Heart right ventricle (tissue), 16 donors: ENCODE results near the gene EDAR. TPM values are rescaled to one million over a fixed set of nuclear protein-coding genes. Genes with fewer than 3 reads are reported as not detected.

ENCODE experiments used
- ATAC-seq, 8 donors: fragments of 200-7000 bp; cut with Tn5 transposase; one replicate each; pipeline ENCODE4 v1.9.1; 2020; ENCODE audit warnings: mild to moderate bottlenecking in 8 of 8, moderate library complexity in 8 of 8, moderate number of reproducible peaks in 1 of 8
- DNase-seq, 2 donors: peaks; one replicate each; pipeline ENCODE4 v3.0.0-alpha.2; 2020
- H3K27ac ChIP-seq, 10 donors: fragments of 200-600 bp; sonication (generic) in 2 of 10; one replicate each; pipeline versions ENCODE4 v1.5.0 to v1.8.0; 2020 to 2022; ENCODE audit warnings: mild to moderate bottlenecking in 3 of 10
- H3K27me3 ChIP-seq, 7 donors: fragments of 200-600 bp; one replicate each; pipeline ENCODE4 v1.8.0; 2021 to 2022; ENCODE audit warnings: mild to moderate bottlenecking in 2 of 7
- H3K36me3 ChIP-seq, 9 donors: fragments of 200-600 bp; sonication (generic) in 1 of 9; one replicate each; pipeline versions ENCODE4 v1.5.0 to v1.8.0; 2020 to 2022; ENCODE audit warnings: mild to moderate bottlenecking in 2 of 9
- H3K4me1 ChIP-seq, 9 donors: fragments of 200-600 bp; sonication (generic) in 1 of 9; one replicate each; pipeline versions ENCODE4 v1.5.0 to v1.8.0; 2020 to 2022; ENCODE audit warnings: mild to moderate bottlenecking in 4 of 9
- H3K4me3 ChIP-seq, 10 donors: fragments of 200-600 bp; sonication (generic) in 2 of 10; one replicate each; pipeline versions ENCODE4 v1.5.0 to v1.8.0; 2020 to 2022; ENCODE audit warnings: mild to moderate bottlenecking in 7 of 10, moderate library complexity in 2 of 10
- H3K9me3 ChIP-seq, 11 donors: fragments of 200-600 bp in 10 of 11; sonication (generic) in 2 of 11; one replicate each; pipeline versions ENCODE4 v1.5.0 to v1.8.0; 2013 to 2022; ENCODE audit warnings: mild to moderate bottlenecking in 2 of 11, control low read depth in 1 of 11, moderate library complexity in 1 of 11
- CTCF ChIP-seq, 9 donors: fragments of 200-600 bp; sonication (generic) in 2 of 9; IDR thresholded peaks; one replicate each; pipeline versions ENCODE4 v1.5.0 to v1.8.0; 2021 to 2022; ENCODE audit warnings: antibody characterized with exemption in 9 of 9, mild to moderate bottlenecking in 5 of 9, moderate library complexity in 1 of 9
- WGBS, 2 donors: extraction: QIAGEN DNeasy Blood & Tissue Kit; methylation state at CpG; one replicate each; pipeline ENCODE4 v1.1.7; 2013; ENCODE audit warnings: inconsistent platforms in 1 of 2; 5-methylcytosine and 5-hydroxymethylcytosine counted together
- intact Hi-C, 10 donors: fragments of 100-400 bp; cut with DNase I; formaldehyde crosslinking; loops; one replicate each; pipeline versions ENCODE4 v1.11.1 to v1.14.2; 2022
- polyA plus RNA-seq, 2 donors: library from polyadenylated mRNA; stranded (reverse); fragments of 200-250 nt; gene quantifications; one replicate each; pipeline ENCODE4 v1.2.3, GENCODE V29; 2013
- total RNA-seq, 10 donors: library from RNA; stranded (reverse); fragmentation: NEBNext Ultra II Directional in 3 of 10; extraction: Animal tissue kit (Norgen Biotek cat#: 25700) in 3 of 10; gene quantifications; one replicate each; pipeline versions ENCODE4 v1.2.1 to v1.2.4, GENCODE V29; 2021 to 2023
- donor health status: Arrhythmogenic right ventricular cardiomyopathy.
- donor health status: ischemic (EF 13 %, LVEDD 7.1; RV severe dilation, severe dysfunction).
- donor health status: healthy with polysubstance abuse.
- donor health status: DM: no; HTN: yes; CAD: no.
- donor health status: DM: no; HTN: no; CAD: no.
- donor health status: ischemic (EF 25% LVEDD 6.9; RV normal size, moderate dysfunction).
- donor health status: ischemic (EF 25% LVEDD 5.7; RV mildly dilated, moderate dysfunction).
- donor health status: healthy.
- donor health status: DM: yes; HTN: yes; CAD: no.
- donor health status: Ischemic cardiomyopathy.
- donor health status: ischemic (EF 35%, LVEDD 5.7; RV mildly dilated, moderate dysfunction).
- donor health status: nonischemic (EF 11% LVEDD 7.7; RV severe dilation, severe dysfunction).
- donor health status: DM: yes; HTN: yes; CAD: no.
- donor health status: PGD.
- donor health status: ischemic (EF 29% LVEDD 5.4; RV normal size, mild dysfunction).
- donor health status: nonischemic (EF 23%, LVEDD 6.1; RV moderate dilation, normal function).

The EDAR gene
- total and polyA plus RNA-seq, 12 donors = 0.07 to 0.34 TPM; not detected in 10

GRCh38 chr2:108927936-108928659, 60.9 kb downstream of the EDAR start:
- H3K9me3 ChIP-seq = no peaks in the 10 kb centered on the region
- no peak for DNase-seq

GRCh38 chr2:108927405-108927804, 61.6 kb downstream of the EDAR start:
- Histone ChIP-seq H3K4me3 (no peak overlapping the region), H3K9me3 (no peaks in the 10 kb centered on the region), H3K27me3 (peaks cover 0 to 27% (median 0%) of the 10 kb centered on the region in 7 donors), H3K4me1 (peaks cover 0 to 5% (median 0%) of the 10 kb centered on the region in 9 donors), H3K36me3 (no peaks in the 10 kb centered on the region), H3K27ac (no peak overlapping the region)
- intact Hi-C loops = loop anchor here in 5 of 10 donors (5.0 to 10.0 kb wide), 2 partner anchors 60 to 577 kb away; partner anchors contain the start of gene EDAR (in 4 of the 5)
- ATAC-seq (no peak), DNase-seq (no peak)
- 88 to 92% methylated on average over 7 of the region's 7 CpGs for WGBS, 2 donors
- no peak for TF ChIP-seq CTCF (IDR thresholded peaks at IDR 0.05)

More at GRCh38 chr2:108927936-108928659, 60.9 kb downstream of the EDAR start:
- Histone ChIP-seq H3K27ac (no peak overlapping the region), H3K27me3 (peaks cover 0 to 27% (median 0%) of the 10 kb centered on the region in 7 donors), H3K36me3 (no peaks in the 10 kb centered on the region), H3K4me1 (peaks cover 0 to 11% (median 6%) of the 10 kb centered on the region in 9 donors), H3K4me3 (no peak overlapping the region)
- WGBS, 2 donors = 77 to 85% methylated on average over 8 of the region's 8 CpGs
- peak in 6 of 8 donors; percentile 13 to 62 (median 34) for ATAC-seq
- TF ChIP-seq CTCF (IDR thresholded peaks at IDR 0.05) = peak; percentile 44 to 75 (median 68)
- intact Hi-C loops = loop anchor here in 8 of 10 donors (2.0 to 10.0 kb wide), 3 partner anchors 59 to 577 kb away; partner anchors contain the start of gene EDAR (in 8 of the 8)

- Histone ChIP-seq H3K4me3 (no peak overlapping the region), H3K27ac (no peak overlapping the region), H3K27me3 (peaks cover 0 to 23% (median 0%) of the 10 kb centered on the region in 7 donors), H3K36me3 (no peaks in the 10 kb centered on the region), H3K9me3 (no peaks in the 10 kb centered on the region), H3K4me1 (peaks cover 0 to 5% (median 0%) of the 10 kb centered on the region in 9 donors)
- TF ChIP-seq CTCF (IDR thresholded peaks at IDR 0.05) = no peak
- WGBS, 2 donors = 70 to 78% methylated on average over 20 of the region's 20 CpGs
- DNase-seq (no peak), ATAC-seq (peak in 1 of 8 donors; percentile 5)
- intact Hi-C loops = loop anchor here in 5 of 10 donors (5.0 to 10.0 kb wide), 2 partner anchors 61 to 578 kb away; partner anchors contain the start of gene EDAR (in 4 of the 5)
Measured at GRCh38 chr2:108926561-108927380, 62.2 kb downstream of the EDAR start.

GRCh38 chr2:108925735-108926134, 63.3 kb downstream of the EDAR start:
- DNase-seq (no peak), ATAC-seq (peak in 3 of 8 donors; percentile 35 to 41 (median 39))
- peaks cover 0 to 5% (median 0%) of the 10 kb centered on the region in 9 donors for H3K4me1 ChIP-seq
- H3K36me3 ChIP-seq = no peaks in the 10 kb centered on the region
- no peaks in the 10 kb centered on the region for H3K9me3 ChIP-seq
- H3K27ac ChIP-seq = no peak overlapping the region
- H3K4me3 ChIP-seq = no peak overlapping the region
- TF ChIP-seq CTCF (IDR thresholded peaks at IDR 0.05) = no peak
- WGBS, 2 donors = 66 to 67% methylated on average over 8 of the region's 8 CpGs
- intact Hi-C loops = loop anchor here in 5 of 10 donors (5.0 to 10.0 kb wide), 2 partner anchors 62 to 579 kb away; partner anchors contain the start of gene EDAR (in 4 of the 5)
- peaks cover 0 to 13% (median 0%) of the 10 kb centered on the region in 7 donors for H3K27me3 ChIP-seq
